Epidermal melanocyte (primary cell): ENCODE data around the gene GJD3.

ENCODE experiments used
- DNase-seq: peaks from one replicate; pipeline ENCODE4 v3.0.0; 2011; ENCODE audit warnings: low spot score; ENCODE audit not compliant: insufficient read length

GJD3 gene

GRCh38 chr17:40340880-40341807, 23.4 kb downstream of the GJD3 start:
- peak; percentile 57 for DNase-seq

DNA sequence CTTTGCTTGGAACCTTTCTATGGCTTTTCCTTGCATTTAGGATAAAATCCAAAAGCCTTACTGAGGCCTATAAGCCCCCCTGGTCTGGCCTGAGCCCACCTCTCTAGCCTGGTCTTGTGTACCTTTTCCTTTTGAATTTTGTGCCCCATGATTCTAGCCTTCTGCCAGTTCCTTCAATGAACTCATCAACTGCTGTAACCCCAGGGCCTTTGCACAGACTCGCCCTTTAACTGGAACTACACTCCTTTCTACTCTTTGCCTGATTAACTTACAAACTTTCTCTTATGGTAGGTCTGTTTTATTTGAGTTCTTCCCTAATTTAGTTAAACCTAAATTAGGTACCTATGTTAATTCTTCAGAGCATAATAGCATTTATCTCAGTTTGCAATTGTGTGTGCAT, 24.2 kb downstream of the GJD3 start:
- no peak for DNase-seq

GRCh38 chr17:40338941-40339649, 25.4 kb downstream of the GJD3 start:
- DNase-seq, result no peak

- no peak for DNase-seq
Observed at GRCh38 chr17:40338058-40338457, 26.5 kb downstream of the GJD3 start.

- DNase-seq, result no peak
Observed at GRCh38 chr17:40337351-40337750, 27.2 kb downstream of the GJD3 start.

DNA sequence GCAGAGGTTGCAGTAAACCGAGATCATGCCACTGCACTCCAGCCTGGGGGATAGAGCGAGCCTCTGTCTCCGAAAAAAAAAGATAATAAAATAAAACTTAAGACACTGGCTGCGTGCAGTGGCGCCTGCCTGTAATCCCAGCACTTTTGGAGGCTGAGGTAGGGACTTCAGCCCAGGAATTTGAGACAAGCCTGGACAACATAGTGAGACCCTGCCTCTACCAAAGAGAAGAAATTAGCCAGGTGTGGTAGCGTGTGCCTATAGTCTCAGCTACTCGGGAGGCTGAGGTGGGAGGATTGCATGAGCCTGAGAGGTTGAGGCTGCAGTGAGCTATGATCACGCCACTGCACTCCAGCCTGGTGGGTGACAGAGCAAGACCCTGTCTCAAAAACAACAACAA, 28.9 kb downstream of the GJD3 start:
- DNase-seq, result no peak

GRCh38 chr17:40333781-40334448, 30.6 kb downstream of the GJD3 start:
- DNase-seq, result no peak

GRCh38 chr17:40331743-40332641, 32.5 kb downstream of the GJD3 start:
- DNase-seq, result peak; percentile 84

DNA sequence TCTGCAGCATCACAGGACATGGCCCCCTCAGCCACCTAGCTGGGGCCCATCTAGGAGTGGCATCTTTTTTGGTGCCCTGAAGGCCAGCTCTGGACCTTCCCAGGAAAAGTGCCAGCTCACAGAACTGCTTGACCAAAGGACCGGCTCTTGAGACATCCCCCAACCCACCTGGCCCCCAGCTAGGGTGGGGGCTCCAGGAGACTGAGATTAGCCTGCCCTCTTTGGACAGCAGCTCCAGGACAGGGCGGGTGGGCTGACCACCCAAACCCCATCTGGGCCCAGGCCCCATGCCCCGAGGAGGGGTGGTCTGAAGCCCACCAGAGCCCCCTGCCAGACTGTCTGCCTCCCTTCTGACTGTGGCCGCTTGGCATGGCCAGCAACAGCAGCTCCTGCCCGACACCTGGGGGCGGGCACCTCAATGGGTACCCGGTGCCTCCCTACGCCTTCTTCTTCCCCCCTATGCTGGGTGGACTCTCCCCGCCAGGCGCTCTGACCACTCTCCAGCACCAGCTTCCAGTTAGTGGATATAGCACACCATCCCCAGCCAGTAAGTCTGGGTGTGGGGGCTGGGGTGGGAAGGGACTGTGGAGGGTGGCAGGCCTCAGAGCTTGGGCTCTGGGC, 33.6 kb downstream of the GJD3 start:
- no peak for DNase-seq

DNA sequence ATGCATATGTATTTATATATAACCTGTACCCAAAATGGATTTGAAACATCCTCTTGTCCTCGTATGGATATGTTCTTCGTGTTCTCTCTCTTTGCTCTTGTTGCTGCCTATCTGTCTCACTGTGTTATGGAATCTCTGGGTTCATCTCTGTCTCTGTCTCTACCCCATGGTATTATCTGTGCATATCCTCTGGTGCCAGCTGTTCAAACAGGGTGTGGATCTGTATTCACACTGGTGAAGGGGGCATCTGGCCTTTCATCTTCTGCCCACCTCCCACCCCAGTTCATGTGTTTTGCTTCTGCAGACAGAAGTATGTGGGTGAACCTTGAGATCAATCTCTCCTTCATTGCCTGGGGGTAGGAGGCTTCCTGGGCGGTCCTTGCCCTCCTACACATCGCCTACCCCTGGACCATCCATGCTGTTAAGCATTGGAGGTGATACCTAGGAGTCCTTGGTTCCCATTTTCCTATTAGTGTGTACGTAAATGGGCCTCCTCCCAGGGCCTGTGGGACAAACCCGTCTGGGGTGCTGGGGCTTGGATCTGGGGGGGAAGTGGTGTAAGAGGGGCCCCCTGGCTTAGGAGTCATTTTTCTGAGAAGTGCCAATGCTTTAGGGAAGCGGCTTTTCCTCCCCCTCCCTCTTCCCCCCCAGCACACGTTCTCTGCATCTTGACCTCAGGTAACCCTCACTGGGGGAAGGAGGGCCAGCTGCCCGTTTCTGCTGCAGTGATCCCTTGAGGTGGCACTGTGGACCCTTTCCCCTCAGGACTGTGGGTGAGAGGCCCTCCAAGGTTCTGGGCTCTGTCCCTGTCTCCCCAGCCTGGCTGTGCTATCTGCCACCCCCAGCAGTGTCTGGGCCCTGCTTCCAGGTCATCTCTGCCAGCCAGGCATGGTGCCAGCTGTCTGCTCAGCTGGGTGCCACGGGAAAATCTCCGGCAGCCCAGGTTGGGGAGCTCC, 34.4 kb downstream of the GJD3 start:
- DNase-seq, result no peak

- no peak for DNase-seq
Observed at GRCh38 chr17:40328386-40328766, 36.2 kb downstream of the GJD3 start.

- no peak for DNase-seq
Observed at GRCh38 chr17:40327735-40328385, 36.7 kb downstream of the GJD3 start.

GRCh38 chr17:40327244-40327729, 37.2 kb downstream of the GJD3 start:
- DNase-seq, result no peak

DNA sequence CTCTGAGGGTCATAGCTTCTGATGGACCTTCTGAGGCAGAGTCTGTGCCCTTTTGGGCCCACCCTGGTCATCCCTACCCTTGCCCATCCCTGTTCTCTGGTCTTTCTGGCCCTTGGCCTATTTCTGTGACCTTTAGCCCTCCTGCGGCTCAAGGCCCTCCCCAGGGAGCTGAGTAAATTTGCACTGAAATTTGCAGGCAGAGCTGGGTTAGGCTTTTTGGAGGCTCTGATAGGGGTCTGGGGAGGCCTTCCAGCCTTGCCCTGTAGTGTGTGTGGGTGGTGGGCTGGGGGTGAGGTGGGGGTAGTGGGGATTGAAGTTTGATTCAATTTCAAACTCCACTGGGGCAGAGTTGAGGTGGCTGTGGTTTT, 37.7 kb downstream of the GJD3 start:
- no peak for DNase-seq

DNA sequence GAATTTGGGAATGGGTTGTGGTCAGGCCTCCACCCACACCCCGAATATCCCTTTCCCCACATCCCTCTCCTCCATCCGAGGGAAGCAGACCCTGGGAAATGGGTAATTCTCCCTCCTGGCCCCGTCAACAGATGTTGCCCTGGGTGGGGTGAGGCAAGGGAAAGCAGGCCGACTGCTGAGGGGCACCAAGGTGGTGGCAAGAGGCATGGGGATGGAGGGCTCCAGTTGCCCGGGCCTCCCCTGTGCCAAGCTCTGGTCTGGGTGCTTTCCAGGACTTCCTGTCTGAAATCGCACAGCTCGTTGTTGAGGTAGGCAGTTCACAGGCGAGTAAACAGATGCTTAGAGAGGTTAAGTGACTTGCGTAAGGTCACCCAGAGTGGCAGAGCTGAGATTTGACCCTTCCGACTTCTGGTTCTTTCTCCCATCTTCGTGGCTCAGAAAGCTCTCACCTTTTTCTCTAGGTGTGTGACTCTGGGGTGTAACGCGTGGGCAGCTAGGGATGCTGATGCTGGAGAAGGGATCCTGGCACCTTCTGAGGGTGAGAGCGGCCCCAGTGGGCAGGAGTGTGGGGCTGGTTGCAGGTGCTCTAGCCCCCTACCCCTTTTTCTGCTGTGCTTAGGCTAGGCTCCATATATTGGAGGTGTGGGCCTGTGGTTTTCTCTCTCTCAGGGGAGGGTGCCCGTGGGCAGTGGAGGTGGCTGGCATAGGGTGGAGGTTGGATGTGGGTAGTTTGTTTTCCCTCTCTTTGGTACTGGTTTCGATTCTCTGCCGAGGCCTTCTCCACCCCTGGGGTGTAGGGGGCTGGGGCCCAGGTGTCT, 38.3 kb downstream of the GJD3 start:
- DNase-seq, result no peak

DNA sequence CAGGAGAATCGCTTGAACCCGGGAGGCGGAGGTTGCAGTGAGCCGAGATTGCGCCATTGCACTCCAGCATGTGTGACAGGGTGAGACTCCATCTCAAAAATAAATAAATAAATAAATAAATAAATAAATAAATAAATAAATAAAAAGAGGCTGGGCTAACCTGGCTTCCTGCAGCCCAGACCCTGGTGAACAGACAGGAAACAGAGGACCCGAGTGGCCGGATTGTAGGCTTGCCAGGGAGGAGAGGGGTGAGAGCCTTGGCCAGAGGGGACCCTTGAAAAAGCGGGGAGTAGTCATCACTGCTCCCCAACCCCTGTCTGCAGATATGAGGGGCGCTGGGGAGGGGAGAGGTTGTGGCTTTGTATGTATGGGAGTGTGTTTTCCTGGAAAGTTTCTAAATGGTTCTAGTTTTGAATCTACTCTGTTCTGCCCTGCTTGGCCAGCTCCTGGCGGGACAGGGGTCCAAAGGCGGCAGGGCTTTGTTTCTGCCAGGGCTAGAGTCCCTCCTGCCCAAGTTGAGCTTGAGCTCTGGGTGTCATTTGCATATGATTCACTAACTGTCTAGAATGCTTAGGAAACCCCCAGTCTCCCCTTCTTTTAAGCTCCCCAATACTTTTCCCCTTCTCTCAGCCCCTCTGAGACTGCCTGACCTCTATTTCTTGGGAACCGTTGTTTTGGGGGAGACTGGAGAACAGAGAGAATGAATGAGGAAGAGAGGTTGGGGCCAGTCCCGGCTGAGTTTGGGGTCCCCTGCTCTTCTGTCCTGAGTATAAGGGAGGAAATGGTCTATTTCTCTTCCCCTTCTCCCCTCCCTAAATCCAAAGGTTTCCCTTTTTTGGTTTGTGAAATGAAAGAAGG, 39.2 kb downstream of the GJD3 start:
- no peak for DNase-seq
